HG02623 (cell line): ENCODE data around the gene EMC9.
"Not testable (repeated sequence)": the region's sequence is repeated elsewhere in the genome, so short reads cannot be mapped to it uniquely, and the experiment has no call there.

Source experiments
- ATAC-seq: cut with Tn5 transposase; IDR thresholded peaks from one replicate; pipeline ENCODE4 v1.9.1; 2021; ENCODE audit warnings: moderate library complexity; ENCODE audit not compliant: unreplicated experiment

Gene EMC9

DNA sequence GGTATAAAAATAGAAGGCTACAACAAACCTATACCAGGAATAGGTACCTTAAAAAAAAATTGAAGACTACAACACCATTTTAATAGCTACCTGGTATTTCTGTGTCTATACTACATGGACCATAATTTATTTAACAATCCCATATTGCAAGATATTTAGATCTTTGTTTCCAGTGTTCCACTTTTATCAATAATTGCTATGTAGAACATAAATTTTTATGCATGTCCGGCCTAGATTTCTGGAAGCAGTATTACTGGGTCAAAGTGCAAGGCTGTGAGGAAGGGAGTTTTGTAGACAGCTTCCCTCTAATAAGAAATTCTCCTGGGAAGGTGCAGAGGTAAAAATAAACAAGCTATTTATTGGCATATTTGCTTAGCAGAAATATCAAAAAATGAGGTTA is 30.9 kb downstream of the EMC9 start:
- ATAC-seq, result no peak

DNA sequence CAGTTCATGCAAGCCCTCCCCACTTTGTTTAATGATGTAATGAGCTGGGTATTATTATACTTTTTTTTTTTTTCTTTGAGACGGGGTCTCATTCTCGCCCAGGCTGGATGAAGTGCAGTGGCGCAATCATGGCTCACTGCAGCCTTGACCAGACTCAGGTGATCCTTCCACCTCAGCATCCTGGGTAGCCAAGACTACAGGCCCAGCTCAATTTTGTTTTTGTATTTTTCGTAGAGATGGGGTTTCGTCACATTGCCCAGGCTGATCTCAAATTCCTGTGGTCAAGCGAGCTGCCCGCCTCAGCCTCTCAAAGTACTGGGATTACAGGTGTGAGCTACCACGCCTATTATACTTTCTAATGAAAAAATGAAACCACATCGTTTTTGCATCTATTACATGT is 31.3 kb downstream of the EMC9 start:
- no peak for ATAC-seq

DNA sequence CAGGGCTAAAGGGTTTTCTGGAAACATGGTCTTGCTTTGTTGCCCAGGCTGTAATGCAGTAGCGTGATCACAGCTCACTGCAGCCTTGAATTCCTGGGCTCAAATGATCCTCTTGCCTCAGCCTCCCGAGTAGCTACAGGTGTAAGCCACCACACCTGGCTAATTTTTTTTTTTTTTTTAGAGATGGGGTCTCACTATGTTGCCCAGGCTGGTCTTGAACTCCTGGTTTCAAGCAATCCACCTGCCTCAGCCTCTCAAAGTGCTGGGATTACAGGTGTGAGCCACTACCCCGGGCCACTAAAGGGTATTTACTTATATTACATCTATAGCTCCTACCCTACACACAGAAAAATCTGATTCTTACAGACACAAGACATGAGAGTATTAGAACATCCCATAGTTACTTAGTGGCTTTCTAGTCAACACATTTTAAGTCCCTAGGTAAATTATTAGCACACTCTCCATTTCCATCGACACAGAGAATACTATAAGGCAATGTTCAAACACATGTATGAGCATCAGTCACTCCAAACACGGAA is 33.0 kb downstream of the EMC9 start:
- ATAC-seq, result peak; percentile 29

DNA sequence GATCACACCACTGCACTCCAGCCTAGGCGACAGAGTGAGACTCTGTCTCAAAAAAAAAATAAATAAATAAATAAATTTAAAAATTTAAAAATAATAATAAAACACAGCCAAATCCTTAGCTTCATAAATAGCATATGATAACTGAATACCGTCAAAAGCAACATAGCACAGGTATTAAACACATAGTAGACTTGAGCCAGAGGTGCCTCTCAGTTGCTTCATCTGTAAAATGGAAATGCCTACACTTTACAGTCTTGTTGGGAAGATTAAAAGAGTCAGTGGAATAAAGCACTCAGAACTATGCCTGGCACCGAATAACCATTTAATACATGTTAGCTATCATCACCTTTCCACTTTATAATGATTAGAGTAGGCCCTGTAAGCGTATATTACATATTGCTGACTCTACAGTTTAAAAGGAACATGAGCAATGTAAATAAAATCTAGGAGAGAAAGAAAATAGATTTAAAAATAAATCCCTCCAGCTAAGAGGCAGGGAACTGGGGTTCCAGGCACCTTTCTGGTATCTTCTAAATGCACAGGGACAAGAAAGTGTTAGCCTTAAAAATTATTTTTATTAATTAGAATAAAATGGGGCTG is 34.6 kb downstream of the EMC9 start:
- ATAC-seq, result no peak

DNA sequence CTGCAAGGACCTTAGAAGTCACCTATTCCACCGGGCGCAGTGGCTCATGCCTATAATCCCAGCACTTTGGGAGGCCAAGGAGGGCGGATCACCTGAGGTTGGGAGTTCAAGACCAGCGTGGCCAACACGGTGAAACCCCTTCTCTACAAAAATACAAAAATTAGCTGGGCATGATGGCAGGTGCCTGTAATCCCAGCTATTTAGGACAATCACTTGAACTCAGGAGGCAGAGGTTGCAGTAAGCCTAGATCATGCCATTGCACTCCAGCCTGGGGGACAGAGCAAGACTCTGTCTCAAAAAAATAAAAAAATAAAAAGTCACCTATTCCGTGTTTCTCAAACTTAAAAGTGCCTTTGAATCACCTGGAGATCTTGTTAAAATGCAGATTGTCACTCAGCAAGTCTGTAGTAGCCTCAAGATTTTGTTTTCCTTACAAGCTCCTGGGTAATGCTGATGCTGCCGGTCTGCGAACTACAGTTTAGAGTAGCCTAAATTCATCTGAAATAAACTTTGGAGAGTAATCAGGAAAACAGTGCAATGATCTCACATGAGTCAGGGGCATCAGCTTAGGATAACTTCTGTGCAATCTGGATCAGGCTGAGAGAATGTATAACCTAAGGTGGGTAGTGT is 35.7 kb downstream of the EMC9 start:
- not testable (repeated sequence) for ATAC-seq

DNA sequence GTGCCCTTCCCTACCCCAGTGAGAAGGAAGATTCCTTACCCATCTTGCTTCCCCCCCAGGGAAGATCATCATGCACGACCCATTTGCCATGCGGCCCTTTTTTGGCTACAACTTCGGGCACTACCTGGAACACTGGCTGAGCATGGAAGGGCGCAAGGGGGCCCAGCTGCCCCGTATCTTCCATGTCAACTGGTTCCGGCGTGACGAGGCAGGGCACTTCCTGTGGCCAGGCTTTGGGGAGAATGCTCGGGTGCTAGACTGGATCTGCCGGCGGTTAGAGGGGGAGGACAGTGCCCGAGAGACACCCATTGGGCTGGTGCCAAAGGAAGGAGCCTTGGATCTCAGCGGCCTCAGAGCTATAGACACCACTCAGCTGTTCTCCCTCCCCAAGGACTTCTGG is 37.9 kb downstream of the EMC9 start:
- no peak for ATAC-seq

DNA sequence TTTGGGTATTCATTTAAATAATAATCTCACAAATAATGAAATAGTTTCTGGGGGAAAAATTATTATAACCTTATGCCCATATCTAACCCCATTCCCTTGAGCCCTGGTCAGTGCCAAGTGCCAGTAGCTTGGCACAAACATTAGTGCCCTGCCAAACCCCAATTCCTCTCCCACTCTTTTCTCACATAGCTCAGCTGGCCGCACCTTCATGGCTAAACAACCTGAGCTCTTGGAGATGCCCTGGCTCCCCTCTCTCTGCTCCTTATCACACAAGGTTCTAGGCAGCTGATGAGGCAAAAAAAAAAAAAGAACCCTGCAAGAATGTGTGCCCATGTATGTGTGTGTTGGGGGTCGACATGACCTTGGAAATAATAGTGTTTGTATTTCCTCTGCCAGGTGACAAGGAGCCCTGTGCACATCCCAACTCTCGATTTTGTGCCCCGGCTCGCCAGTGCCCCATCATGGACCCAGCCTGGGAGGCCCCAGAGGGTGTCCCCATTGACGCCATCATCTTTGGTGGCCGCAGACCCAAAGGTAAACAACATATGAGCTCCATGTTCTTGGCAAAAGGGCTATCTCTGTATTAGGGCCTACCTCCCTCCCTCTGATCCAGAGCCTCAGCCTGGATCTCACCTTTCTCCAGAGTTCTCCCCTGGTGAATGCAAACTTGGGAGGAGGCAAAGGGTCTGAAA is 38.9 kb downstream of the EMC9 start:
- no peak for ATAC-seq

DNA sequence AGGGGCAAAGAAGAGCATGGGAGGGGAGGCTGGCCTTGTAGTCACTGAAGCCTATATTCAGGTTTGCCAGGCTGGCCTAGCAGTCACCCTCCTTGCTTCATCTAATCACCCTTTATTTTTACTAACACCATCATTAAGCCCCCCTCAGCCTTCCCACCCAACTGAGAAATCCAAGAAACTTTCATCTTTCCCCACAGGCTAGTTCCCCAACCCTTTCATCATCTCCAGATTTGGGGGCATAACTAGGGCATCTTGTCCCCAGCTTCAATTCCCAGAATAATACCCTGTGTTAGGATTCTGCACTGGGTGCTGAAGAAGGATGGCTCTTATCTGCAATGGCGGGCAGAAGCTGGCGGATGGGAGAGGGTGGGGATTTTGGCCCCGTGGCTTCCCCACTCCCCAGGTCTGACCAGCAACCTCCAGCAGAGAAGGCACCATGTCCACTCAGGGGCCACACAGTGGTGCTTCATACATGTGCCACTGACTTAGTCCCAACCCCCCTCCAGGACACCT is 40.4 kb downstream of the EMC9 start:
- no peak for ATAC-seq

DNA sequence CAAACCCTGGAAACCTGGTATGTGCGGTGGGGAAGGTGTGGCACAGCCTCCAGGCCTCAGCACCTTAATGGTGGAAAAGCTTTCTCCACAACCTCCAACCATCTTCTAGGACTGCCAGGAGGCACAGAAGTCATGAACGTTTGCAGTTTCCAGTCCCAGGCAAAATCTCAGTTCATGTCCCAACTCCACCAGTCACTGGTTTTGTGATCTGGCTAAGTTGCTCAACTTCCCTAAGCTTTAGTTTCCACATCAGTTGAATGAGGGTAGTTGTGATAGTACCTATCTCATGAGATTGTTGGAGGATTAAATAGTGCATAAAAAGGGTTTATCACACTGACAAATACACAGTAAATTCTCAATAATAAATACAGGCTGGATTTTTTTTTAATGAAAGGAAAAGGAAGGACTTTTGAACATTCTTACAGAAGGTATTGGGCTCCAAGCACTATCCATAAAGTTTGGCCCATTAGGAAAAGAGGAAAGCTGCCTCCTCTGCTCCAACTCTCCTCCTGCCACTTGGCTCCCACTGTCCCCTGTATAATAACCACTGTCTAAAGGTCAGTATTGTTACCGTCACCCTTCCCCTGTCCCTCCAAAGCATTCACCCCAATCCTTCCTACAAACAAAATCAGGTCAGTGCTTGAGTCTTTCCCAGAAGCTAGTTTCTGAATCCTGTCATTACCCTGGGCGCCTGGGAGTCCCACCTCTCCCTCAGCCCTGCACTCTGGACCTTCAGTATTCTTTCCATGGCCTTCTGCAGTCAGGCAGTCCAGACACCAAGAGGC is 41.0 kb downstream of the EMC9 start:
- no peak for ATAC-seq

DNA sequence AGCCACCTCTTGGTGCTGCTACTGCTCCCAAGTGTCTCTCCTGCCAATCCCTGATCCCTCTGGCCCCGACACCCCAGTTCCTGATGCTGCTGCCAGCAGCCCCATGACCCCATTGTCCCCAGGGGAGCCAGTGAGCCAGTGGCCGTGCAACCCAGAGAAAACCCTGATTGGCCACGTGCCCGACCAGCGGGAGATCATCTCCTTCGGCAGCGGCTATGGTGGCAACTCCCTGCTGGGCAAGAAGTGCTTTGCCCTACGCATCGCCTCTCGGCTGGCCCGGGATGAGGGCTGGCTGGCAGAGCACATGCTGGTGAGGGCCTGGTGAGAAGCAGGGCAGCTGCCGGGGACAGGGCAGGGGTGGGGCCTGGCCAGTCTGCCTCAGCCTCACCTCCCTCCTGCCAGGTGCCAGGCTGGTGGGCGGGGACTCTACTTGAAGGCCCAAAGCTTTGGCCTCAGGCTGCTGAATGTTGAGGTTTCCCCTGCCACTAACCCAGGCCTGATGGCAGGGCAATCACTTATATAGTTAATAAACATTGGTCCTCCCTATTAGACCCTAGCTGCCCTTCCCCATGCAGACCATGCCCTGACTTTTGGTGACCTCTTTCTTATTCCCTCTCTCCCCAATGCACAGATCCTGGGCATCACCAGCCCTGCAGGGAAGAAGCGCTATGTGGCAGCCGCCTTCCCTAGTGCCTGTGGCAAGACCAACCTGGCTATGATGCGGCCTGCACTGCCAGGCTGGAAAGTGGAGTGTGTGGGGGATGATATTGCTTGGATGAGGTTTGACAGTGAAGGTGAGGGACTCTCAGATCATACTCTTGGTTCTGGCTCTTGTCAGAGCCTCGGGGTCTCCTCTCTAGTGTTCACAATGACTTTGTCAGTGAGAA is 42.2 kb downstream of the EMC9 start:
- ATAC-seq, result no peak

DNA sequence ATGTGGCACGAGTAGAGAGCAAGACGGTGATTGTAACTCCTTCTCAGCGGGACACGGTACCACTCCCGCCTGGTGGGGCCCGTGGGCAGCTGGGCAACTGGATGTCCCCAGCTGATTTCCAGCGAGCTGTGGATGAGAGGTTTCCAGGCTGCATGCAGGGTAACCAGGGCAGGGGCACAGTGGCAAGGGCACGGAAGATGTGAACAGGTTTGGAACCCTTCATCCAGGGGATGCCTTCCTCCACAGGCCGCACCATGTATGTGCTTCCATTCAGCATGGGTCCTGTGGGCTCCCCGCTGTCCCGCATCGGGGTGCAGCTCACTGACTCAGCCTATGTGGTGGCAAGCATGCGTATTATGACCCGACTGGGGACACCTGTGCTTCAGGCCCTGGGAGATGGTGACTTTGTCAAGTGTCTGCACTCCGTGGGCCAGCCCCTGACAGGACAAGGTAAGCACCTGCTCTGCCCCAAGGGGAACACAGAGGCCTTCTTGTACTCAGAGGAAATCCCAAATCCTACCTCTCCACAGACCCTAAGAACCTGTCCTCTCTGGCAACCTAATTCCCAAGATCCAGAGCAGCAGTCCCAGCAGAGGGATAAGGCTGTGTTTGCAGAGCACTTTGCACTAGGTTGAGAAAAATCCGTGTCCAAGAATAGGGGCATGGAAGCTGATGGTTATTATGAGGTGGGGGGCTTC is 43.0 kb downstream of the EMC9 start:
- ATAC-seq, result no peak

DNA sequence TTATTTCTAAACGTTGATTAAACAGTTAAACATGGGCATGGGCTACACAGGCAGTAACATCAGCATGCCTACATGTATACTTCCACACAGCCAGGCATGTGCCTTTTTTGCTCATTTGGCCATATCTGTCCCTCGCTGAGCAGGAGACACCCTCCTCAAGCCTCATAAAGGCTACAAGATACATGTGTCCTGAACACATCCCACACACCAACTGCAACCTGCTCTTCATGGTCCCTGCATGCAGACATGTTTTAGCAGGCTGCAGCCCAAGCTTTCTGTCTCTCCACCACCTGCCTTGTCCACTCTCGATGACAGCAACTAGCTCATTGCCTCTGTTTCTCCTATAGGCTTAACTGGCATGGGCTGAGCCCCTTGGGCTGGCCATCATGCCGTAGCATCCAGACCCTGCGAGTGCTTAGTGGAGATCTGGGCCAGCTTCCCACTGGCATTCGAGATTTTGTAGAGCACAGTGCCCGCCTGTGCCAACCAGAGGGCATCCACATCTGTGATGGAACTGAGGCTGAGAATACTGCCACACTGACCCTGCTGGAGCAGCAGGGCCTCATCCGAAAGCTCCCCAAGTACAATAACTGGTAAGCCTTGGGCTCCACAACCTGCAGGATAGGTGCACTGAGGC is 44.7 kb downstream of the EMC9 start:
- no peak for ATAC-seq

DNA sequence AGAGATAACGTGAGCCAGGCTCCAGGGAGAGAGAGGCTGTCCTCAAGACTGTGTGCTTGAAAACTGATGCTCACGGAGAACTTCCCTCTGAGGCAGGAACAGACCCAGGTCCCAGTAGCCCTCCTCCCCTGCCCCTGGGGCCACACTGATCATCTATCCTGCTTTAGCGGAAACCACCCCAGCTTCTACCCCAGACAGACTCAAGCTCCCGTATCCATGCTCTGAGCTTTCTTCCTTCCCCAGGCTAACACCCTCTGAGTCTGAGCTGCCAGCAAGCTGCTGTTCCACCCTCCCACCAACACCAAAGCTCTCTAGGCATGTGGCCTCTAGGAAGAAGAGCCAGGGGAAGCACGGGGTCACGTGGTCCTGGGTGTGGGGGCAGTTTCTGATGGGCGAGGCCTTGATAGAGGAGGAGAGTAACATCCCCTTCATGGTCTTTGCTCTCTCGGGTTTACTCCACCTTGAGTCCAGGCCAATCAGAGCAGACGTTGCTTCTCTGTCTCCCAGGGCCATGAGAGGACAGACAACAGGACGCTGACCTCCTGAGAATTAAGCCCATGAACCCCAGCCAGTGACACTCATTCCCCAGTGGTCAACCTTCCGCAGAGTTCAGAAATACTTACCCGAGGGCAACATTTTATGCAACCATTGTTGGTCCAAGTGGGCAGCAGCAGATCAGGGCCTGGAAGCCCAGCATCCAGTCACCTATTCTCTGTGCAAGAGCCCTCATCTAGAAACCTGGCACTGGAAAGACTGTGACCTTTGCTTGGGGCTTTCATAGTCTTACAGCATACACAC is 45.9 kb downstream of the EMC9 start:
- peak; percentile 68 for ATAC-seq

DNA sequence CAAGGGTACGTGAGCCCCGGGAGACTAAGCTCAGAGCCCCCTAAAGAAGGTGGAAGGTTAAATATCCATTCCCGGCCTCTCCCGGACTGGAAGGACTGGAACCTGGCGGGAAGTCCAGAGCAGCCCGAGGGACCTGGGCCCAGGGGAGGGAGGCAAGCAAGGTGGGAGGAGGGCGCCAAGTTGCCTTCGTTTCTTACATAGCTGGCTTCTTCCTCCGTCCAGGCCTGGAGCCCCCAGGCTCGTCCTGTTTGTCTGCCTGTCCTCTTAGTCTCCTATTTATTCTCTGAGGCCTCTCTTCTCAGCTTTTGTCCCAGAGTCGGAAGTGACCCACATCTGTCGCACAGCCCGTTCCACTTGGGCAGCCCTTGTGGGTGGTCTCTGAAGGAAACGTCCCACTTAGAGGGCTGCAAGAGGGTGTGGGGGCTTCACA is 46.5 kb downstream of the EMC9 start:
- no peak for ATAC-seq

DNA sequence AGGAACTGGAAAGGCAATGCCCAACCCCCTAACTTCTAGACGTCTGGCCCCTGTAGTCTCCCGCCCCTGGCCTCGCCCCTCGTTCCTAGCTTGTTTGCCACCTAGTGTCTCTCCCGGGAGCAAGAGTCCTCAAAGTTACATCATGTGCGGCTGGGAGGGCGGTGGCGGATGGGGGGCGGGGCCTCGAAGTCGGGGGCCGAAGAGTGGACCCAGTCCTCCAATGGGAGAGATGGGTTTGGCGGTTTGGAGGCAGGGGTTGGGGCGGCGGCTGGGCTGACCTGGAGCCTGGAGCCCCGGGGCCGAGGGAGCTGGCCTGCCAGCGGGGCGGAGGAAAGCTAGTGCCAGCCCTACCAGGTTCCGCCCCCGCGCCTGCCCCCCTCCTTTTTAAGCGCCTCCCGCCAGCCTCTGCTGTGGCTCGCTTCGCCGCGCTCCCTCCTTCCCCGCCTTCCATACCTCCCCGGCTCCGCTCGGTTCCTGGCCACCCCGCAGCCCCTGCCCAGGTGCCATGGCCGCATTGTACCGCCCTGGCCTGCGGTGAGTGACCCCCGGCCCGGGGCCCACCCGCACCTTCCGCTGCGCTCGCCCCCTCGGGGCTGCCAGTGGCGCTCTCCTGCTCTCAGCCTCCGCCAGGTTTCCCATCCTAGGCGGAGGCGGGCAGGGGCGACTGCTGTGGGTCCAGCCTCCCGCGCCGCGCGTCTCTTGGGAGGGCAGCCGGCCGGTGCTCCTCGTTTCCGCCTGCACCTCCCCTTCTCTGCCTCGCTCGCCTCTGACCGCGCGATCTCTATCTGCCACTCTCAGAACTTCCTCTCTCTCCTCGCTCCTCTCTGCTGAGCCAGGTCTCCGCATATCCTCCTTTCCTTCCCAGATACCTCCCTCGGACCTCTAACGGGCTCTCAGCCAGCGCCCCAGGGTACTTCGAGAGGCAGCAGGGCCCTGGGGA is 47.2 kb downstream of the EMC9 start, which contains the start of gene PCK2:
Gene PCK2, plus strand, starts transcription at position 411 of the 940 bp plus-strand sequence. Its CDS starts 95 bp downstream, at position 506.
- peak; percentile 41 for ATAC-seq

DNA sequence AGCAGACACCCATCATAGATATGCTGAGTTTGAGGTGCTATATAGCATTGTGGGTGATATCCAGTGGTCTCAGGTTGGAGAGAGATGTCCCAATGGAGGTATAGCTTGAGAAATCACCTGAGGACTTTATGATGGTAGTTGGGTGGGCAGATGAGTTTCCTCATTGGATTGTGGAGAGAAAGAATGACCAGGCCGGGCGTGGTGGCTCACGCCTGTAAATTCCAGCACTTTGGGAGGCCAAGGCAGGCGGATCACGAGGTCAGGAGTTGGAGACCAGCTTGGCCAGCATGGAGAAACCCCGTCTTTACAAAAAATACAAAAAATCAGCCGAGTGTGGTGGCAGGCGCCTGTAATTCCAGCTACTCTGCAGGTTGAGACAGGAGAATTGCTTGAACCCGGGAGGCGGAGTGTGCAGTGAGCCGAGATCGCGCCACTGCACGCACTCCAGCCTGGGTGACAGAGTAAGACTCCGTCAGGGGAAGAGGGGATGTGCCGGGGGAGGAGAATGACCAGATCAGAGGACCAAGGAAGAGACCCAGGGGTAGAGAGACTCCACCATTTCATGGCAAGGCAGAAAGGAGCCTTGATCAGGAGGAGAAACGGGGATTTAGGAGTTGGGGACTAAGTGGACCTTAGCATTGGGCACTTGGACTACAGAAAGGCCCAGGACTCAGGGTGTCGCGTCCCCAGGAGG is 48.0 kb downstream of the EMC9 start:
- no peak for ATAC-seq
